HG02840 (cell line): ENCODE data around the gene PTGER4.
"Not testable (repeated sequence)": the region's sequence is repeated elsewhere in the genome, so short reads cannot be mapped to it uniquely, and the experiment has no call there.

Experiments
- ATAC-seq: cut with Tn5 transposase; IDR thresholded peaks from one replicate; pipeline ENCODE4 v1.9.1; 2021; ENCODE audit warnings: mild to moderate bottlenecking, moderate library complexity, moderate number of reproducible peaks; ENCODE audit not compliant: unreplicated experiment, low FRiP score

The PTGER4 gene

GRCh38 chr5:40679913-40680681 lies at the start of gene PTGER4:
Gene PTGER4, plus strand, starts transcription at chr5:40679915. Its CDS starts 1,079 bp downstream, at chr5:40680994.
- peak; percentile 35 for ATAC-seq

GRCh38 chr5:40630126-40630525 lies 49.6 kb upstream of the PTGER4 start:
- no peak for ATAC-seq

GRCh38 chr5:40631236-40631635 lies 48.5 kb upstream of the PTGER4 start:
- ATAC-seq: no peak

- ATAC-seq: no peak
Observed at GRCh38 chr5:40634154-40634553, 45.6 kb upstream of the PTGER4 start.

GRCh38 chr5:40634593-40634992 lies 45.1 kb upstream of the PTGER4 start:
- no peak for ATAC-seq

- ATAC-seq: not testable (repeated sequence)
Observed at GRCh38 chr5:40639531-40639930, 40.2 kb upstream of the PTGER4 start.

GRCh38 chr5:40646266-40646665 lies 33.4 kb upstream of the PTGER4 start:
- no peak for ATAC-seq

- ATAC-seq: no peak
Observed at GRCh38 chr5:40648150-40648549, 31.6 kb upstream of the PTGER4 start.

- ATAC-seq: no peak
Observed at GRCh38 chr5:40649463-40650030, 30.2 kb upstream of the PTGER4 start.

- ATAC-seq: no peak
Observed at GRCh38 chr5:40651201-40651600, 28.5 kb upstream of the PTGER4 start.

GRCh38 chr5:40652441-40653220 lies 27.1 kb upstream of the PTGER4 start:
- ATAC-seq: no peak

GRCh38 chr5:40653221-40654022 lies 26.3 kb upstream of the PTGER4 start:
- no peak for ATAC-seq

GRCh38 chr5:40654377-40654991 lies 25.2 kb upstream of the PTGER4 start:
- ATAC-seq: no peak

GRCh38 chr5:40655138-40655537 lies 24.6 kb upstream of the PTGER4 start:
- ATAC-seq: no peak

- ATAC-seq: not testable (repeated sequence)
Observed at GRCh38 chr5:40656091-40656490, 23.6 kb upstream of the PTGER4 start.

GRCh38 chr5:40656766-40657165 lies 22.9 kb upstream of the PTGER4 start:
- no peak for ATAC-seq

- ATAC-seq: no peak
Observed at GRCh38 chr5:40660751-40661150, 19.0 kb upstream of the PTGER4 start.

GRCh38 chr5:40665635-40666298 lies 13.9 kb upstream of the PTGER4 start:
- ATAC-seq: no peak

GRCh38 chr5:40666657-40667056 lies 13.1 kb upstream of the PTGER4 start:
- ATAC-seq: no peak
